ENCODE measurements around the gene FBXW12.

The FBXW12 gene

DNA sequence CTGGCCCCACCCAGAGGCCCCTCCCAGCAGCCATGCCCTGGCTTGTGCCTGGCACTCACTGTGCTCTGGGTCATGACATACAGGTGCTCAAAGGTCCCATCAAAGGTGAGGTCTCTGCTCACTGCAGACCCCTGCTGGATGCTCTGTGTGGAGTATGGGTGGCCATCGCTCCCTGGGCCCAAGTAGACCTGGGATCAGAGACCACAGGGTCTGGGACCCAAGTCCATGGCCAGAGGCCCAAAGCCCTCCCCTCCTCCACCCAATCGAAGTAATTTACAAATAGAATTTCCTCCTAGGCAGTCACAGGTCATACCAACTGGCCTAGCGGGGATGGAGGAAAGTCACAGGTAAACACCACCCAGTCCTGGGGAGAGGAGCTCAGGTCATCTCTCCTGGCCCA is 50.3 kb downstream of the FBXW12 start:
- no peaks in the 10 kb centered on the region for H3K27me3 ChIP-seq (ENCODE audit: control insufficient read depth, insufficient read depth, low read length, poor library complexity, severe bottlenecking)
- no peak overlapping the region for H3K27ac ChIP-seq (ENCODE audit: insufficient read depth, low read depth, low read length, poor library complexity, severe bottlenecking)
- 93 to 99% methylated on average over 3 of the region's 3 CpGs for WGBS, 2 experiments
- peaks cover 27% of the 10 kb centered on the region for H3K4me1 ChIP-seq (ENCODE audit: control insufficient read depth, insufficient read depth, low read length)
- peaks cover 32% of the 10 kb centered on the region for H3K36me3 ChIP-seq (ENCODE audit: control insufficient read depth, insufficient read depth, low read length)
- no peaks in the 10 kb centered on the region for H3K9me3 ChIP-seq (ENCODE audit: control insufficient read depth, low read length)
- H3K4me3 ChIP-seq (ENCODE audit: insufficient read depth, low read depth, low read length), result no peak overlapping the region

DNA sequence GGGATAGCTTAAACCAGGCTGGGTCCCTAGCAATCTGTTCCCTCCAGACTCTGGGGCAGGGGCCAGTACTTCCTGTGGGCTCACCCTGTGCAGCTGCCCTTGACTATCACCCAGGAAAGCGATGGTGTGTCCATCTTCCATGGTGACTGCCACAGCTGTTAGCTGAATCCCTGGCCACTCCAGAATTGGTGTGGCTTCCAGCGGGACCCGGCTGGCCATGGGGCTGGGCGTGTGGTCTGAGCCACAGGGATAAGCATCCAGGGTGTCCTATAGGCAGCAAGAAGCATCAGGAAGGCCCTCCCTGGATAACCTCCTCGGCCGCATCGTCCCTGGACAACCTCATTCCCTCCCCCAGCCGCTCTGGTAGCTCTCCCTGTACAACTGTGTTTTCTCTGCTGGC is 50.7 kb downstream of the FBXW12 start:
- Histone ChIP-seq H3K27ac (ENCODE audit: insufficient read depth, low read depth, low read length, poor library complexity, severe bottlenecking) (no peak overlapping the region), H3K4me1 (ENCODE audit: control insufficient read depth, insufficient read depth, low read length) (peaks cover 31% of the 10 kb centered on the region), H3K4me3 (ENCODE audit: insufficient read depth, low read depth, low read length) (no peak overlapping the region), H3K9me3 (ENCODE audit: control insufficient read depth, low read length) (no peaks in the 10 kb centered on the region), H3K36me3 (ENCODE audit: control insufficient read depth, insufficient read depth, low read length) (peaks cover 30% of the 10 kb centered on the region), H3K27me3 (ENCODE audit: control insufficient read depth, insufficient read depth, low read length, poor library complexity, severe bottlenecking) (no peaks in the 10 kb centered on the region)
- WGBS, 2 experiments, result 95 to 97% methylated on average over 8 of the region's 8 CpGs

DNA sequence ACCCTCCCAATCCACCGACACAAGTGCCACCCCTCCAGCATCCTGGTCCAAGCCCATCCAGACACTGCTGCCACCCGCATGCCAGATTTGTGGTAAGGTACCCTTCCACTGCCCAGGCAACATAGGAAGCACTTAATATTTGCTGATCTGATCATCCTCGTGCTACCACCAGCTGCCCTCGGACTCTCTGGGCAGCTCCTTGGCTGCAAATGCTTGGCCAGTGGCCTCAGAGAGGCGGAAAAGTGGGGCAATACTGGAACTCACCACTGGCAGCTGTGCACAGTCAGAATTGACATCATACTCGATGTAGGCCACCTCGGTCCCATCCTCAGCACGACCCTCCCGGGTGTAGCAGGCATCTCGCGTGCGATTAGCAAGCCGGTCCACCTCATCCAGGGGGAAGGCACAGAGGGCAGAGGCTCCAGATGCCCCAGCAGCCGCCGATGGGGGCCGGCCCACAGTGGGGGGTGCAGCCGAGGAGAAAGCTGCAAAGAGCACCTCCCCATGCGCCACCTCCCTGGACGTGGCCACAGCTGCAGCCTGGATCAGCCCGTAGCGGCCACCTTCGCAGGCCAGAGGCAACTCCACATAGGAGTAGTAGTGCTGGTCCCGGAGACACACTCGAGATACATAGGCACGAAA is 51.3 kb downstream of the FBXW12 start:
- no peaks in the 10 kb centered on the region for H3K9me3 ChIP-seq (ENCODE audit: control insufficient read depth, low read length)
- H3K27ac ChIP-seq (ENCODE audit: insufficient read depth, low read depth, low read length, poor library complexity, severe bottlenecking), result no peak overlapping the region
- H3K4me3 ChIP-seq (ENCODE audit: insufficient read depth, low read depth, low read length), result no peak overlapping the region
- peaks cover 24% of the 10 kb centered on the region for H3K36me3 ChIP-seq (ENCODE audit: control insufficient read depth, insufficient read depth, low read length)
- WGBS, 2 experiments, result 93 to 94% methylated on average over 25 of the region's 25 CpGs
- no peaks in the 10 kb centered on the region for H3K27me3 ChIP-seq (ENCODE audit: control insufficient read depth, insufficient read depth, low read length, poor library complexity, severe bottlenecking)
- H3K4me1 ChIP-seq (ENCODE audit: control insufficient read depth, insufficient read depth, low read length), result peaks cover 37% of the 10 kb centered on the region

DNA sequence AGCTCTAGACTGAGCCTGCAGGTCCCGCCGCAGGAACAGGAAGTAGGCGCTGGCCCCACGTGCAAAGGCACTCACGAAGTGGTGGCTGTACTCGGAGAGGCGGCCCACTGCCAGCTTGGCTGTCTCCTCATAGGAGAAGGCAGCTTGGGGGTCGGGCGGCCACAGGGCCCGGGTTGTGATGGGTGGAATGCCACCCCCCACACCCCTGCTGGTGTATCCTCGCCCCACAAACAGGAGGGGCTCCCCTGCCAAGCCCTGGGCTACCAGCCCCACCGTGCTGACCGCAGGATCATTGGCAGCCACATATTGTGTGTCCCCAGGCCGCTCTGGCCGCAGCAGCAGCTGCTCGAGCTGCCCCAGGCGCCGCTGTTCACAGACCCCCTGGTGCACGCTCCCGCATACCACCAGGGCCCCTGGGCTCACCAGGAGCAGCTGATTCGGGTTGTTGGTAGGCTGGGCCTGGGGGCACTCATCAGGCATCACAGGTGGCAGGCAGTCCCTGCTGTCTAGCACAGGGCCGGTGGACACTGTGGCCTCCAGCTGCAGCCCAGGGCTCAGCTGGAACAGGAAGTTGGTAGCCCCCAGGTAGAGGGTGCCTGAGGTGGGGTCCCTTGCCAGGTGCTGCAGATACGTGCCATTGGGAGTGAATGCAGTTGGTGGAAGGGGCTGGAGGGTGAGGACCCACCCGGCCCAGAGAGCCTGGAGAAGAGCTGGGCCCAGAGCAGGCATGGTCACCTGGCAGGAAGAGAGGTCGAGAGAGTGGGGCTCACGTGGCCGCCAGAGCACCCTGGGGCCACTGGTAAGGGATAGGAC is 52.1 kb downstream of the FBXW12 start:
- Histone ChIP-seq H3K36me3 (ENCODE audit: control insufficient read depth, insufficient read depth, low read length) (peaks cover 19% of the 10 kb centered on the region), H3K4me1 (ENCODE audit: control insufficient read depth, insufficient read depth, low read length) (peaks cover 38% of the 10 kb centered on the region), H3K9me3 (ENCODE audit: control insufficient read depth, low read length) (no peaks in the 10 kb centered on the region), H3K4me3 (ENCODE audit: insufficient read depth, low read depth, low read length) (no peak overlapping the region), H3K27me3 (ENCODE audit: control insufficient read depth, insufficient read depth, low read length, poor library complexity, severe bottlenecking) (no peaks in the 10 kb centered on the region), H3K27ac (ENCODE audit: insufficient read depth, low read depth, low read length, poor library complexity, severe bottlenecking) (no peak overlapping the region)
- WGBS, 2 experiments, result 93% methylated on average over 27 of the region's 27 CpGs

DNA sequence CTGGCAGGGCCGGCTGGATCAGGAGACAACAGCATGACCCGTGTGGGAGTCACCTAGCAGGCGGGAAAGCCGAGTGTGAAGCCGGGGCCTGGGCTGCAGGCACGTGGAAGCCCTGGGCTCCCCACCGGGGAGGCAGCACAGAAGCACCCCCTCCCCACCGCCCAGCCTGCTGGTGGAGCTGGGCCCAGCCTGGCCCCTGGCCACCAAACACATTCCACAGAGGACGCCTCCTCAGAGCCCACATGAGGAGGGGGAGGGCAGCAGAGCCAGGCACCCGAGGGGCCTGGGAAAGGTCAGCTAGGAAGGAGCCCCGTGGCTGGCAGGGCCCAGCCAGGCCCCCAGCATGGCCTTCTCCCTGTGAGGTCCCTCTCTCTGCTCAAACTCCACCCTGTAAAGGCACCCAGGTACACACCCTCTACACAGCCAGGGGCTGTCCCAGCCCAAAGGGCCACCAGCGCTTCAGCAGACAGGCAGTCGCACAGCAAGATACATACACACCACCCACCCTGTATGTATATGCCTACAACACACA is 53.3 kb downstream of the FBXW12 start:
- Histone ChIP-seq H3K4me1 (ENCODE audit: control insufficient read depth, insufficient read depth, low read length) (peaks cover 43% of the 10 kb centered on the region), H3K9me3 (ENCODE audit: control insufficient read depth, low read length) (no peaks in the 10 kb centered on the region), H3K36me3 (ENCODE audit: control insufficient read depth, insufficient read depth, low read length) (peaks cover 19% of the 10 kb centered on the region), H3K4me3 (ENCODE audit: insufficient read depth, low read depth, low read length) (no peak overlapping the region), H3K27me3 (ENCODE audit: control insufficient read depth, insufficient read depth, low read length, poor library complexity, severe bottlenecking) (no peaks in the 10 kb centered on the region), H3K27ac (ENCODE audit: insufficient read depth, low read depth, low read length, poor library complexity, severe bottlenecking) (no peak overlapping the region)
- 84% methylated on average over 13 of the region's 13 CpGs for WGBS, 2 experiments

DNA sequence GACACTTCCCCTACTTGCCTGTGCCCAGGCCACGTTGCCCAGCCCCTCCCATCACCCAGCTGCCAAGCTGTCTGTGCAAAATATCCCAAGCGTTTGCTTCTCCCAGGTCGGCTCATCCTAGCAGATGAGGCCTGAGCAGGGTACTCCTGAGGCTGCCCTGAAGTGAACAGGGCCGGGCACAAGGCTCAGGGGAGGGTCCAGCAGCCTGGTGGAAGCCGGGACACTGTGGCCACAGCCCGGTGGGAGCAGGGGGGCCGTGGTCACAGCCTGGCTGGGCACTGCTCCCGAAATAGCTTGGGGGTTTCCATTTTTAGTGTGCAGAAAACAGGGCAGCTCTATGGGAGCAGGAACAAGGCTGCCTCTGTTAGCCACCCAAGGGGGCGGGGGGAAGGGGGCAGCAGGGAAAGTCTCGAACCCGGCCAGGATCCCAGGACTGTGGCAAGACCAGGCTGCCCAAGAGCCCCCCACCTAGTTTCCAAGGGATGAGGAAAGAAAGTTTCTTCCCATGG is 54.4 kb downstream of the FBXW12 start:
- Histone ChIP-seq H3K27me3 (ENCODE audit: control insufficient read depth, insufficient read depth, low read length, poor library complexity, severe bottlenecking) (no peaks in the 10 kb centered on the region), H3K36me3 (ENCODE audit: control insufficient read depth, insufficient read depth, low read length) (peaks cover 16% of the 10 kb centered on the region), H3K27ac (ENCODE audit: insufficient read depth, low read depth, low read length, poor library complexity, severe bottlenecking) (no peak overlapping the region), H3K4me3 (ENCODE audit: insufficient read depth, low read depth, low read length) (no peak overlapping the region), H3K9me3 (ENCODE audit: control insufficient read depth, low read length) (no peaks in the 10 kb centered on the region), H3K4me1 (ENCODE audit: control insufficient read depth, insufficient read depth, low read length) (peaks cover 45% of the 10 kb centered on the region)
- WGBS, 2 experiments, result 88 to 90% methylated on average over 11 of the region's 11 CpGs

DNA sequence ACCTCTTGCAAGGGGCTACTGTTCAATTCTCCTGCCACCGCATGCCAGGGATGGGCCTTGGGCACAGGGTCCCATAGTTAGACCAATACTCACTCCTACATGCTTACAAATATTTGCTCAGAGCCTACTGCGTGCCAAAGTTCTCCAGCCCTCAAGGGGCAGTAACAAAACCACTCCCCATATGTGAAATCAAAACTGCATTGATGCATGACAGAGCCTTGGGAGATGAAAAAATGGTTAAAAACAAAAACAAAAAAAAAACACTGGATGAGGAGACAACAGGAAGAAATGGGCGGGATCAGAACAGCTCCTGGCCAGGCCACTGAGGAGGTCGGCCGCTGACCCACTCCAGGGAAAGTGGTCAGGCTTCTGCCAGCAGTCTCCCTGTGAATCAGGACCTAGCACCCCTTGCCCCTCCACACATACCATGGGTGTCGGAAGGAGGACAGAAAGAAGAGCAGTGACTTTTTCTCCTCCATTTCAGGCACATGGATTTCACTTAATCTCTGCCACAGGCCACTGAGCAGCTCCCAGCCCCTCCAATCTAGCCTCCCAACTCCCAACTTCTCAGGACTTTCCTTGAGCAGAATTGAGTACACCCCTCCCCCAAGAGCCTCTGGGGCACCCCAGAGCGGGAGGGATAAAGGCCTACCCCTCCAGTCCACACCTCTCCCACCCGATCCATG is 55.1 kb downstream of the FBXW12 start:
- 85 to 91% methylated on average over 8 of the region's 8 CpGs for WGBS, 2 experiments
- Histone ChIP-seq H3K36me3 (ENCODE audit: control insufficient read depth, insufficient read depth, low read length) (peaks cover 21% of the 10 kb centered on the region), H3K4me3 (ENCODE audit: insufficient read depth, low read depth, low read length) (peak overlapping the region; percentile 90), H3K27me3 (ENCODE audit: control insufficient read depth, insufficient read depth, low read length, poor library complexity, severe bottlenecking) (no peaks in the 10 kb centered on the region), H3K27ac (ENCODE audit: insufficient read depth, low read depth, low read length, poor library complexity, severe bottlenecking) (no peak overlapping the region), H3K4me1 (ENCODE audit: control insufficient read depth, insufficient read depth, low read length) (peaks cover 45% of the 10 kb centered on the region), H3K9me3 (ENCODE audit: control insufficient read depth, low read length) (no peaks in the 10 kb centered on the region)

DNA sequence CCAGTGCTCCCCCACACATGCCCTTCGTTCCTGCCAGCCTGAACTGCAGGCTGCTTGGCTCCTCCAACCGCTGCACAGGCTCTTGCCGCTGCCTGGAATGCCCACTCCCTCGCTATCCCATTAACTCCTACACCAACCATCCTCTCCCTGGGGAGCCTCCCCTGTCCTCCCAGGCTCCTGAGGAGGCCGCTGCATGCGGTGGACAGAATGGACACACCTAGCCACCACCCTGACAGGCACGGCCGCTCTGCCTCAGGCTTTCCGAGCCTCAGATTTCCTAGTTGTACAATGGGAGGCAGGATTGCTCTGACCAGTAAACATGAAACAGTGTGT is 55.6 kb downstream of the FBXW12 start:
- no peak overlapping the region for H3K27ac ChIP-seq (ENCODE audit: insufficient read depth, low read depth, low read length, poor library complexity, severe bottlenecking)
- H3K9me3 ChIP-seq (ENCODE audit: control insufficient read depth, low read length), result no peaks in the 10 kb centered on the region
- peak overlapping the region; percentile 90 for H3K4me3 ChIP-seq (ENCODE audit: insufficient read depth, low read depth, low read length)
- H3K36me3 ChIP-seq (ENCODE audit: control insufficient read depth, insufficient read depth, low read length), result peaks cover 26% of the 10 kb centered on the region
- no peaks in the 10 kb centered on the region for H3K27me3 ChIP-seq (ENCODE audit: control insufficient read depth, insufficient read depth, low read length, poor library complexity, severe bottlenecking)
- H3K4me1 ChIP-seq (ENCODE audit: control insufficient read depth, insufficient read depth, low read length), result peaks cover 45% of the 10 kb centered on the region
- 78 to 84% methylated on average over 9 of the region's 9 CpGs for WGBS, 2 experiments

DNA sequence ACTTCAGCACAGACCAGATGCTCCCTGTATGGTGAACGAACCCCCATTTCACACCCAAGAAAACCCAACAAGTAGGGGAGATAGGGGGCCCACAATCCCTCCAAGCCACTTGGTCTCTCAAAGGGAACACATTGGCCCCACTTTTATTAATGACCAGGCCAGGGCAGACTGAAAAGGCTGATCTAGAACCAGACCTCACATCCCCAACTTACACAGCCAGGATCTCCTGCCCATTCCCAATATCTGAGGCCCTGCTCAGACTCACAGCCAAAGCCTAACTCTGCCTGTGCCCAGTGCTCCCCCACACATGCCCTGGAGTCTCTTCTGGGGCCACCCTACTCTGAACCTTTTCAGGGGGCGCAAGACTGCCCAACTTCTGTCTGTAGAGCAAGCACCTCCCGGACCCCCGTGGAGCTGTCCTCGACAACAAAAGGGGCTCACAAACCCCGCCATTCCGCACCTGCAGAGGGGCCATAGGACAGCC is 56.1 kb downstream of the FBXW12 start:
- no peaks in the 10 kb centered on the region for H3K9me3 ChIP-seq (ENCODE audit: control insufficient read depth, low read length)
- peaks cover 45% of the 10 kb centered on the region for H3K4me1 ChIP-seq (ENCODE audit: control insufficient read depth, insufficient read depth, low read length)
- 21 to 29% methylated on average over 7 of the region's 7 CpGs for WGBS, 2 experiments
- H3K36me3 ChIP-seq (ENCODE audit: control insufficient read depth, insufficient read depth, low read length), result peaks cover 24% of the 10 kb centered on the region
- H3K27me3 ChIP-seq (ENCODE audit: control insufficient read depth, insufficient read depth, low read length, poor library complexity, severe bottlenecking), result no peaks in the 10 kb centered on the region
- H3K27ac ChIP-seq (ENCODE audit: insufficient read depth, low read depth, low read length, poor library complexity, severe bottlenecking), result peak overlapping the region; percentile 1
- peak overlapping the region; percentile 90 for H3K4me3 ChIP-seq (ENCODE audit: insufficient read depth, low read depth, low read length)

Data from ectodermal cell (in vitro differentiated cells).